ENCODE measurements around the gene MYRIP.

DNA sequence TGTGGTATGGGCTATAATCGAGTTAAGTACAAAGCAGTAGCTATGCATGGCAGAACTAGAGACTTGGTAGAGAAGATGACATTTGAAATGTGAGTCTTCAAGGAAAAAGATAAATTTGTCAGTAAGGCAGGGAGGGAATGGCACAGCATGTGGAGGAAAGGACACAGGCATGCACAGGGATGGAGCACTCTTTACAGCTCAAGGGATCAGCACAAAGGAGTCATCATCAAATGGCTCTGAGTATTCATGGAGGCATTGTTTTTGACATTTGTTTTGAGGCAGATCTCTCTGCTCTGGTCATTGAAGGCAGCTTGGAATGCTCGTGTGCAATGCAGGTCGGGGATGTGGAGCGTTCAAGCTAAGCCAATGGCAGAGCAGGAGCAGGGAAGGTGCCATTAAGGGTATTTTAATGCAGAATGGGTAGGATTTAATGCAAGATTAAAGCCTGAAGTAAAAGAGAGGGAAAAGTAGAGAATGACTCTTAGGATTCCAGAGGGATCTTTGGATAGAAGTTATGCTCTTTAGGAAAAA, 213.0 kb downstream of the MYRIP start:
- TF ChIP-seq, protein P1, sequence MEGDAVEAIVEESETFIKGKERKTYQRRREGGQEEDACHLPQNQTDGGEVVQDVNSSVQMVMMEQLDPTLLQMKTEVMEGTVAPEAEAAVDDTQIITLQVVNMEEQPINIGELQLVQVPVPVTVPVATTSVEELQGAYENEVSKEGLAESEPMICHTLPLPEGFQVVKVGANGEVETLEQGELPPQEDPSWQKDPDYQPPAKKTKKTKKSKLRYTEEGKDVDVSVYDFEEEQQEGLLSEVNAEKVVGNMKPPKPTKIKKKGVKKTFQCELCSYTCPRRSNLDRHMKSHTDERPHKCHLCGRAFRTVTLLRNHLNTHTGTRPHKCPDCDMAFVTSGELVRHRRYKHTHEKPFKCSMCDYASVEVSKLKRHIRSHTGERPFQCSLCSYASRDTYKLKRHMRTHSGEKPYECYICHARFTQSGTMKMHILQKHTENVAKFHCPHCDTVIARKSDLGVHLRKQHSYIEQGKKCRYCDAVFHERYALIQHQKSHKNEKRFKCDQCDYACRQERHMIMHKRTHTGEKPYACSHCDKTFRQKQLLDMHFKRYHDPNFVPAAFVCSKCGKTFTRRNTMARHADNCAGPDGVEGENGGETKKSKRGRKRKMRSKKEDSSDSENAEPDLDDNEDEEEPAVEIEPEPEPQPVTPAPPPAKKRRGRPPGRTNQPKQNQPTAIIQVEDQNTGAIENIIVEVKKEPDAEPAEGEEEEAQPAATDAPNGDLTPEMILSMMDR (IDR thresholded peaks at IDR 0.05), result no peak
- TF ChIP-seq POLR2AphosphoS5 (IDR thresholded peaks at IDR 0.05), result no peak
